HG02571 (cell line): ENCODE results near the gene LUC7L.
"Not testable (repeated sequence)": the region's sequence is repeated elsewhere in the genome, so short reads cannot be mapped to it uniquely, and the experiment has no call there.

ENCODE experiments used
- ATAC-seq: cut with Tn5 transposase; IDR thresholded peaks from one replicate; pipeline ENCODE4 v1.9.1; 2021; ENCODE audit warnings: mild to moderate bottlenecking, moderate library complexity; ENCODE audit not compliant: unreplicated experiment

Gene LUC7L

GRCh38 chr16:234468-235305 is 5.4 kb upstream of the LUC7L start, which contains the start of gene FAM234A:
TSS of gene FAM234A (plus strand) at chr16:234821. CDS start at chr16:254414, 19,593 bp downstream.
- peak; percentile 80 for ATAC-seq

GRCh38 chr16:230949-231348 is 1.7 kb upstream of the LUC7L start:
- ATAC-seq = no peak

GRCh38 chr16:230351-230750 is 1.1 kb upstream of the LUC7L start:
- not testable (repeated sequence) for ATAC-seq

- ATAC-seq = no peak
Measured at GRCh38 chr16:229731-230281, 557 bp upstream of the LUC7L start.

- no peak for ATAC-seq
Measured at GRCh38 chr16:228151-228851, 948 bp downstream of the LUC7L start.

- no peak for ATAC-seq
Measured at GRCh38 chr16:220021-220420, 9.2 kb downstream of the LUC7L start.

- ATAC-seq = no peak
Measured at GRCh38 chr16:212999-213398, 16.2 kb downstream of the LUC7L start.

- not testable (repeated sequence) for ATAC-seq
Measured at GRCh38 chr16:211631-212180, 17.5 kb downstream of the LUC7L start.

- ATAC-seq = not testable (repeated sequence)
Measured at GRCh38 chr16:209359-209758, 19.9 kb downstream of the LUC7L start.

GRCh38 chr16:204046-204445 is 25.2 kb downstream of the LUC7L start:
- not testable (repeated sequence) for ATAC-seq

GRCh38 chr16:203246-203645 is 26.0 kb downstream of the LUC7L start:
- ATAC-seq = no peak

GRCh38 chr16:200388-200787 is 28.9 kb downstream of the LUC7L start:
- ATAC-seq = no peak

GRCh38 chr16:194516-194915 is 34.7 kb downstream of the LUC7L start:
- no peak for ATAC-seq

GRCh38 chr16:193441-193840 is 35.8 kb downstream of the LUC7L start:
- no peak for ATAC-seq

- no peak for ATAC-seq
Measured at GRCh38 chr16:192686-193085, 36.6 kb downstream of the LUC7L start.

GRCh38 chr16:191831-192230 is 37.4 kb downstream of the LUC7L start:
- no peak for ATAC-seq

GRCh38 chr16:189604-190186 is 39.6 kb downstream of the LUC7L start:
- ATAC-seq = no peak

GRCh38 chr16:188674-189073 is 40.6 kb downstream of the LUC7L start:
- no peak for ATAC-seq

- ATAC-seq = no peak
Measured at GRCh38 chr16:187330-187729, 41.9 kb downstream of the LUC7L start.

GRCh38 chr16:185691-186090 is 43.6 kb downstream of the LUC7L start:
- ATAC-seq = no peak

- no peak for ATAC-seq
Measured at GRCh38 chr16:185213-185612, 44.0 kb downstream of the LUC7L start.
